Measurements from ENCODE around the gene ATP8B3.

- TF ChIP-seq CTCF (IDR thresholded peaks at IDR 0.05 in 4 of 5, conservative IDR thresholded peaks at IDR 0.05 in 1 of 5) (no peak), POLR2A (IDR thresholded peaks at IDR 0.05) (no peak)
These were observed 67.1 kb downstream of the ATP8B3 start for GRCh38 chr19:1744822-1745563.
